Neural cell (in vitro differentiated cells): ENCODE results near the gene GOLGA8B. TPM values are rescaled to one million over a fixed set of nuclear protein-coding genes. Genes with fewer than 3 reads are reported as not detected.

Experiments used
- H2AFZ ChIP-seq: fragments of 200-600, 300-800 bp; sonication (generic), shearing (Covaris generic); 2 replicates; pipeline ENCODE4 v1.6.0; 2014; ENCODE audit warnings: low read depth, mild to moderate bottlenecking, antibody characterized with exemption, low read length, moderate library complexity
- H3F3A ChIP-seq: fragments of 200-600 bp; shearing (Covaris generic); 2 replicates; pipeline ENCODE4 v1.6.1; 2016; ENCODE audit warnings: mild to moderate bottlenecking, moderate library complexity, mixed read lengths, antibody characterized with exemption, low read length; ENCODE audit not compliant: insufficient read depth, poor library complexity, severe bottlenecking
- H3K27ac ChIP-seq: fragments of 200-600, 300-800 bp; sonication (generic), shearing (Covaris generic); 2 replicates; pipeline ENCODE4 v1.5.1; 2014; ENCODE audit warnings: mild to moderate bottlenecking, low read length, moderate library complexity
- H3K27me3 ChIP-seq: fragments of 300-800, 200-600 bp; sonication (generic), shearing (Covaris generic); 2 replicates; pipeline ENCODE4 v1.6.0; 2014; ENCODE audit warnings: mild to moderate bottlenecking, low read depth, low read length, moderate library complexity; ENCODE audit not compliant: insufficient read depth
- H3K36me3 ChIP-seq: fragments of 300-800, 200-600 bp; sonication (generic), shearing (Covaris generic); 2 replicates; pipeline ENCODE4 v1.5.1; 2014; ENCODE audit warnings: mild to moderate bottlenecking, antibody characterized with exemption, low read length, moderate library complexity; ENCODE audit not compliant: insufficient read depth
- H3K4me2 ChIP-seq: fragments of 300-800, 200-600 bp; sonication (generic), shearing (Covaris generic); 2 replicates; pipeline ENCODE4 v1.6.0; 2014; ENCODE audit warnings: mild to moderate bottlenecking, low read length
- H3K4me3 ChIP-seq: fragments of 300-800, 200-600 bp; sonication (generic), shearing (Covaris generic); 2 replicates; pipeline ENCODE4 v1.5.1; 2014; ENCODE audit warnings: mild to moderate bottlenecking, low read length, moderate library complexity
- H3K79me2 ChIP-seq: fragments of 200-600 bp; shearing (Covaris generic); replicated peaks from 2 replicates; pipeline ENCODE4 v1.6.0; 2014; ENCODE audit warnings: mild to moderate bottlenecking, low read length, moderate library complexity; ENCODE audit not compliant: insufficient read depth
- H3K9ac ChIP-seq: fragments of 300-800, 200-600 bp; sonication (generic), shearing (Covaris generic); 2 replicates; pipeline ENCODE4 v1.6.1; 2016; ENCODE audit warnings: mild to moderate bottlenecking, low read length, mixed read lengths
- H3K9me2 ChIP-seq: fragments of 200-600 bp; shearing (Covaris generic); 2 replicates; pipeline ENCODE4 v1.6.1; 2016; ENCODE audit warnings: mild to moderate bottlenecking, low read length, mixed read lengths; ENCODE audit not compliant: insufficient read depth
- H3K9me3 ChIP-seq: fragments of 200-600, 300-800 bp; sonication (generic), shearing (Covaris generic); 2 replicates; pipeline ENCODE4 v1.6.1; 2016; ENCODE audit warnings: mild to moderate bottlenecking, mixed run types, low read length, moderate library complexity, mixed read lengths
- H4K20me1 ChIP-seq: fragments of 200-600 bp; shearing (Covaris generic); 2 replicates; pipeline ENCODE4 v1.6.1; 2016; ENCODE audit warnings: mild to moderate bottlenecking, mixed run types; ENCODE audit not compliant: insufficient read depth
- EP300 ChIP-seq: fragments of 450-650 bp; conservative IDR thresholded peaks from 2 replicates; pipeline ENCODE4 v1.6.1; 2014; ENCODE audit warnings: antibody characterized with exemption, mild to moderate bottlenecking, moderate library complexity; ENCODE audit not compliant: poor library complexity, severe bottlenecking
- EZH2 ChIP-seq: fragments of 200-600, 300-800 bp; shearing (Covaris generic), sonication (generic); IDR thresholded peaks from 2 replicates; pipeline ENCODE4 v1.6.1; 2014; ENCODE audit warnings: antibody characterized with exemption, low read length, borderline replicate concordance, mild to moderate bottlenecking; ENCODE audit not compliant: insufficient read depth, poor library complexity, severe bottlenecking
- MXI1 ChIP-seq: fragments of 450-650 bp; conservative IDR thresholded peaks from 2 replicates; pipeline ENCODE4 v1.6.1; 2014; ENCODE audit warnings: antibody characterized with exemption, mild to moderate bottlenecking; ENCODE audit not compliant: poor library complexity, severe bottlenecking
- POLR2AphosphoS5 ChIP-seq: IDR thresholded peaks from 2 replicates; pipeline ENCODE4 v1.6.1; 2012
- RAD21 ChIP-seq: fragments of 450-650 bp; conservative IDR thresholded peaks from 2 replicates; pipeline ENCODE4 v1.6.1; 2014; ENCODE audit warnings: antibody characterized with exemption, mild to moderate bottlenecking, moderate library complexity
- SMC3 ChIP-seq: fragments of 450-650 bp; conservative IDR thresholded peaks from 2 replicates; pipeline ENCODE4 v1.6.1; 2014; ENCODE audit warnings: antibody characterized with exemption, mild to moderate bottlenecking, moderate library complexity; ENCODE audit not compliant: poor library complexity
- TAF1 ChIP-seq: IDR thresholded peaks from 2 replicates; pipeline ENCODE4 v1.6.1; 2012; ENCODE audit warnings: low read depth
- polyA plus RNA-seq: library from polyadenylated mRNA; depleted of rRNA; stranded (reverse); fragments of >200 nt; gene quantifications from 2 replicates; pipeline ENCODE4 v1.2.3, GENCODE V29; 2014
- TF ChIP-seq, protein P1 (sequence below): IDR thresholded peaks from 2 replicates; pipeline ENCODE4 v1.6.1; 2012; ENCODE audit warnings: borderline replicate concordance
- TF ChIP-seq, protein P2 (sequence below): fragments of 450-650 bp; IDR thresholded peaks from 2 replicates; pipeline ENCODE4 v1.5.1; 2014; ENCODE audit warnings: antibody characterized with exemption, mild to moderate bottlenecking, moderate library complexity; ENCODE audit not compliant: poor library complexity, severe bottlenecking

Gene GOLGA8B
- polyA plus RNA-seq, 1 donor from 2014 or later = 462 TPM

- Histone ChIP-seq H3K79me2 (no peaks in the 10 kb centered on the region), H3K27ac (no peak overlapping the region), H3K27me3 (no peaks in the 10 kb centered on the region), H3K9ac (no peak overlapping the region), H3K9me3 (no peaks in the 10 kb centered on the region), H3K36me3 (no peaks in the 10 kb centered on the region), H2AFZ (no peak overlapping the region), H4K20me1 (no peaks in the 10 kb centered on the region), H3K4me2 (no peak overlapping the region), H3F3A (no peaks in the 10 kb centered on the region), H3K9me2 (no peaks in the 10 kb centered on the region), H3K4me3 (no peak overlapping the region)
- TF ChIP-seq MXI1 (no peak), RAD21 (no peak), EZH2 (no peak), POLR2AphosphoS5 (no peak), SMC3 (no peak), EP300 (no peak), TAF1 (no peak)
- TF ChIP-seq, protein P1, sequence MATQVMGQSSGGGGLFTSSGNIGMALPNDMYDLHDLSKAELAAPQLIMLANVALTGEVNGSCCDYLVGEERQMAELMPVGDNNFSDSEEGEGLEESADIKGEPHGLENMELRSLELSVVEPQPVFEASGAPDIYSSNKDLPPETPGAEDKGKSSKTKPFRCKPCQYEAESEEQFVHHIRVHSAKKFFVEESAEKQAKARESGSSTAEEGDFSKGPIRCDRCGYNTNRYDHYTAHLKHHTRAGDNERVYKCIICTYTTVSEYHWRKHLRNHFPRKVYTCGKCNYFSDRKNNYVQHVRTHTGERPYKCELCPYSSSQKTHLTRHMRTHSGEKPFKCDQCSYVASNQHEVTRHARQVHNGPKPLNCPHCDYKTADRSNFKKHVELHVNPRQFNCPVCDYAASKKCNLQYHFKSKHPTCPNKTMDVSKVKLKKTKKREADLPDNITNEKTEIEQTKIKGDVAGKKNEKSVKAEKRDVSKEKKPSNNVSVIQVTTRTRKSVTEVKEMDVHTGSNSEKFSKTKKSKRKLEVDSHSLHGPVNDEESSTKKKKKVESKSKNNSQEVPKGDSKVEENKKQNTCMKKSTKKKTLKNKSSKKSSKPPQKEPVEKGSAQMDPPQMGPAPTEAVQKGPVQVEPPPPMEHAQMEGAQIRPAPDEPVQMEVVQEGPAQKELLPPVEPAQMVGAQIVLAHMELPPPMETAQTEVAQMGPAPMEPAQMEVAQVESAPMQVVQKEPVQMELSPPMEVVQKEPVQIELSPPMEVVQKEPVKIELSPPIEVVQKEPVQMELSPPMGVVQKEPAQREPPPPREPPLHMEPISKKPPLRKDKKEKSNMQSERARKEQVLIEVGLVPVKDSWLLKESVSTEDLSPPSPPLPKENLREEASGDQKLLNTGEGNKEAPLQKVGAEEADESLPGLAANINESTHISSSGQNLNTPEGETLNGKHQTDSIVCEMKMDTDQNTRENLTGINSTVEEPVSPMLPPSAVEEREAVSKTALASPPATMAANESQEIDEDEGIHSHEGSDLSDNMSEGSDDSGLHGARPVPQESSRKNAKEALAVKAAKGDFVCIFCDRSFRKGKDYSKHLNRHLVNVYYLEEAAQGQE = no peak
- TF ChIP-seq, protein P2, sequence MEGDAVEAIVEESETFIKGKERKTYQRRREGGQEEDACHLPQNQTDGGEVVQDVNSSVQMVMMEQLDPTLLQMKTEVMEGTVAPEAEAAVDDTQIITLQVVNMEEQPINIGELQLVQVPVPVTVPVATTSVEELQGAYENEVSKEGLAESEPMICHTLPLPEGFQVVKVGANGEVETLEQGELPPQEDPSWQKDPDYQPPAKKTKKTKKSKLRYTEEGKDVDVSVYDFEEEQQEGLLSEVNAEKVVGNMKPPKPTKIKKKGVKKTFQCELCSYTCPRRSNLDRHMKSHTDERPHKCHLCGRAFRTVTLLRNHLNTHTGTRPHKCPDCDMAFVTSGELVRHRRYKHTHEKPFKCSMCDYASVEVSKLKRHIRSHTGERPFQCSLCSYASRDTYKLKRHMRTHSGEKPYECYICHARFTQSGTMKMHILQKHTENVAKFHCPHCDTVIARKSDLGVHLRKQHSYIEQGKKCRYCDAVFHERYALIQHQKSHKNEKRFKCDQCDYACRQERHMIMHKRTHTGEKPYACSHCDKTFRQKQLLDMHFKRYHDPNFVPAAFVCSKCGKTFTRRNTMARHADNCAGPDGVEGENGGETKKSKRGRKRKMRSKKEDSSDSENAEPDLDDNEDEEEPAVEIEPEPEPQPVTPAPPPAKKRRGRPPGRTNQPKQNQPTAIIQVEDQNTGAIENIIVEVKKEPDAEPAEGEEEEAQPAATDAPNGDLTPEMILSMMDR = no peak
Measured at GRCh38 chr15:34598799-34599585, 15.5 kb upstream of the GOLGA8B start.

- Histone ChIP-seq H3K36me3 (no peaks in the 10 kb centered on the region), H3K27me3 (no peaks in the 10 kb centered on the region), H3K9ac (no peak overlapping the region), H3K9me3 (no peaks in the 10 kb centered on the region), H3K4me3 (no peak overlapping the region), H3K79me2 (no peaks in the 10 kb centered on the region), H3K4me2 (no peak overlapping the region), H4K20me1 (no peaks in the 10 kb centered on the region), H3F3A (no peaks in the 10 kb centered on the region), H2AFZ (no peak overlapping the region), H3K27ac (no peak overlapping the region), H3K9me2 (no peaks in the 10 kb centered on the region)
- no peak for TF ChIP-seq EP300
- TF ChIP-seq MXI1 = no peak
- no peak for TF ChIP-seq RAD21
- TF ChIP-seq EZH2 = no peak
- TF ChIP-seq SMC3 = no peak
- no peak for TF ChIP-seq TAF1
- TF ChIP-seq, protein P2 = no peak
- TF ChIP-seq POLR2AphosphoS5 = no peak
- TF ChIP-seq, protein P1 = no peak
Measured at GRCh38 chr15:34597316-34597715, 13.9 kb upstream of the GOLGA8B start.
